Parathyroid adenoma (tissue), 2 donors: Measurements from ENCODE around the gene ADARB2.

Experiments
- H2AFZ ChIP-seq: fragments of 300-600 bp; sonication (generic); one replicate; pipeline ENCODE4 v1.7.0; 2017; ENCODE audit warnings: antibody characterized with exemption, mild to moderate bottlenecking
- H3K27ac ChIP-seq: fragments of 300-600 bp; sonication (generic); one replicate; pipeline ENCODE4 v1.7.0; 2017
- H3K27me3 ChIP-seq: fragments of 300-600 bp; sonication (generic); one replicate; pipeline ENCODE4 v1.7.0; 2017; ENCODE audit warnings: low read length; ENCODE audit not compliant: control insufficient read depth, insufficient read depth
- H3K36me3 ChIP-seq: fragments of 300-600 bp; sonication (generic); one replicate; pipeline ENCODE4 v1.7.0; 2017; ENCODE audit warnings: low read length; ENCODE audit not compliant: control insufficient read depth, insufficient read depth
- H3K4me1 ChIP-seq: fragments of 300-600 bp; sonication (generic); one replicate; pipeline ENCODE4 v1.7.0; 2017; ENCODE audit warnings: control low read depth
- H3K4me2 ChIP-seq: fragments of 300-600 bp; sonication (generic); one replicate; pipeline ENCODE4 v1.7.0; 2017; ENCODE audit warnings: low read length
- H3K4me3 ChIP-seq: fragments of 300-600 bp; sonication (generic); one replicate; pipeline ENCODE4 v1.7.0; 2017; ENCODE audit warnings: low read depth, low read length
- H3K79me2 ChIP-seq: fragments of 300-600 bp; sonication (generic); one replicate; pipeline ENCODE4 v1.7.0; 2017; ENCODE audit warnings: control low read depth
- H3K9ac ChIP-seq: fragments of 300-600 bp; sonication (generic); one replicate; pipeline ENCODE4 v1.7.0; 2017; ENCODE audit warnings: mild to moderate bottlenecking
- H3K9me3 ChIP-seq: fragments of 300-600 bp; sonication (generic); one replicate; pipeline ENCODE4 v1.7.0; 2017; ENCODE audit warnings: low read length; ENCODE audit not compliant: control insufficient read depth
- CTCF ChIP-seq: fragments of 300-600 bp; sonication (generic); IDR thresholded peaks from one replicate; pipeline ENCODE4 v1.7.0; 2017; ENCODE audit warnings: antibody characterized with exemption, mild to moderate bottlenecking
- donor health status: primary hyperparathyroidism.

ADARB2 gene

DNA sequence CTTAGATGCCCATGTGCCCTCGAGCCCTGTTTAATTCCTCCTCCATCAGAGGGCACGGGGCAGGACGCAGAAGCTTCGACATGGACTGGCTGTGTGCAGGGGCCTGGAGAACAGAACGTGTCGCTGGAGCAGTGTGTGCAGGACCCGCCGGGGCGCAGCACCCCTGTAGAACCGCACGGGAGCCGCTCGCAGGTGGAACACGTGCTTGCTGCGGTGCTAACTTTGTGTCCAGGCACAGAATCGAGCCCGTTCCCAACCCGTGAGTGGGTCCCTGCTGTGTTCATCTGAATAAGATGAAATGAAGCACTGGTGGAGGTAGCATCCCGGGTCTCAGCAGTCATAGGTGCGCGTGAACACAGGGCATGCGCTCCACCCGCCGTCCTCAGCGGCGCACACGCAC lies 564.2 kb downstream of the ADARB2 start:
- TF ChIP-seq CTCF = no peak

GRCh38 chr10:1172256-1172984 lies 564.9 kb downstream of the ADARB2 start:
- Histone ChIP-seq H3K4me3 (no peak overlapping the region), H3K9ac (no peak overlapping the region), H3K79me2 (no peaks in the 10 kb centered on the region), H3K4me2 (no peak overlapping the region), H3K27me3 (no peaks in the 10 kb centered on the region), H3K4me1 (no peaks in the 10 kb centered on the region), H3K27ac (no peak overlapping the region), H2AFZ (no peak overlapping the region), H3K9me3 (no peaks in the 10 kb centered on the region), H3K36me3 (no peaks in the 10 kb centered on the region)
- TF ChIP-seq CTCF = no peak

More for the DNA sequence above, 564.2 kb downstream of the ADARB2 start:
- Histone ChIP-seq H3K4me1 (no peaks in the 10 kb centered on the region), H3K36me3 (no peaks in the 10 kb centered on the region), H2AFZ (no peak overlapping the region), H3K9me3 (no peaks in the 10 kb centered on the region), H3K4me3 (no peak overlapping the region), H3K27ac (no peak overlapping the region), H3K4me2 (no peak overlapping the region), H3K27me3 (no peaks in the 10 kb centered on the region), H3K9ac (no peak overlapping the region), H3K79me2 (no peaks in the 10 kb centered on the region)

GRCh38 chr10:1171586-1171985 lies 565.7 kb downstream of the ADARB2 start:
- H3K9ac ChIP-seq = no peak overlapping the region
- H3K4me2 ChIP-seq = no peak overlapping the region
- H3K4me3 ChIP-seq = no peak overlapping the region
- no peaks in the 10 kb centered on the region for H3K27me3 ChIP-seq
- H3K9me3 ChIP-seq = no peaks in the 10 kb centered on the region
- H3K27ac ChIP-seq = no peak overlapping the region
- no peaks in the 10 kb centered on the region for H3K4me1 ChIP-seq
- TF ChIP-seq CTCF = no peak
- no peaks in the 10 kb centered on the region for H3K79me2 ChIP-seq
- no peak overlapping the region for H2AFZ ChIP-seq
- H3K36me3 ChIP-seq = no peaks in the 10 kb centered on the region

GRCh38 chr10:1171182-1171581 lies 566.1 kb downstream of the ADARB2 start:
- no peaks in the 10 kb centered on the region for H3K79me2 ChIP-seq
- no peak overlapping the region for H3K9ac ChIP-seq
- no peak overlapping the region for H2AFZ ChIP-seq
- H3K4me3 ChIP-seq = no peak overlapping the region
- TF ChIP-seq CTCF = no peak
- H3K9me3 ChIP-seq = no peaks in the 10 kb centered on the region
- H3K27ac ChIP-seq = no peak overlapping the region
- no peak overlapping the region for H3K4me2 ChIP-seq
- no peaks in the 10 kb centered on the region for H3K4me1 ChIP-seq
- H3K27me3 ChIP-seq = no peaks in the 10 kb centered on the region
- no peaks in the 10 kb centered on the region for H3K36me3 ChIP-seq

DNA sequence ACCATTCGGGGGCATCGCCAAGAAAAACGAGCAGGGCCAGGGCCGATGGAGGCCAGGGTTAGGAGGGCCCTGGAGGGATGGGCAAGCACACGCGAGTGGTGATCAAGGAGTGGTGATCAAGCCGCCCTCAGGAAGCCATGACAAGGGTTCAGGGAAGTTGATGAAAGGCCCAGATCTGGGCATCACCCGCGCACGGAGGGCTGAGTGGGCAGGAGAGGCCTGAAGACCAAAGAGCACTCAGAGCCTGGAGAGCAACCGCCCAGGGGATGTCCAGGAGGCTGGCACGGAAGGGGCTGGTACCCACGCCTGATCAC lies 566.5 kb downstream of the ADARB2 start:
- H3K9ac ChIP-seq = no peak overlapping the region
- no peak overlapping the region for H3K4me3 ChIP-seq
- H3K27ac ChIP-seq = no peak overlapping the region
- no peaks in the 10 kb centered on the region for H3K79me2 ChIP-seq
- H3K27me3 ChIP-seq = no peaks in the 10 kb centered on the region
- H3K4me2 ChIP-seq = no peak overlapping the region
- H3K4me1 ChIP-seq = no peaks in the 10 kb centered on the region
- no peak overlapping the region for H2AFZ ChIP-seq
- H3K9me3 ChIP-seq = no peaks in the 10 kb centered on the region
- TF ChIP-seq CTCF = no peak
- no peaks in the 10 kb centered on the region for H3K36me3 ChIP-seq
